ENCODE results near the gene PDE4D.

DNA sequence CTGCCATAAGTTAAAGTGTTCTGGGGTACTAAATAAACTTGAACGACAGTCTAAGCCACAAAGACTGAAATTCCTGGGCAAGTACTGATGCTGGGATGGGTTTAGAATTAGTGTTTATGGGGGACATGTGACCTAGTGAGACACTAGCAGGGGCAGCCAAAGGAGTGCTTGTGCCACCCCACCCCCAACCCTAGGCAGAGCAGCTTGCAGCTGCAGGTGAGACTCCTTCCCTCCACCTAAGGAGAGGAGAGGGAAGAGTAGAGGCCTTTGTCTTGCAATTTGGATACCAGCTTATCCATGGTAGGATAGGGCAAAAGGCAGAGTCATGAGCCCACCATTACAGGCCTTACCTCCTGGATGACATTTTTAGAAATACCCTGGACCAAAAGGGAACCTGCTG, 28.7 kb upstream of the PDE4D start:
- TF ChIP-seq CTCF (optimal IDR thresholded peaks at IDR 0.05 in 1 of 3, IDR thresholded peaks at IDR 0.05 in 1 of 3, conservative IDR thresholded peaks at IDR 0.05 in 1 of 3; ENCODE audit: extremely low read depth in 1 of 3, insufficient read depth in 2 of 3, low read length in 3 of 3) = no peak
- no peak for TF ChIP-seq EZH2 (IDR thresholded peaks at IDR 0.05; ENCODE audit: low read length)
